ENCODE measurements around the gene FAM174C.
"Not testable (repeated sequence)": the region's sequence is repeated elsewhere in the genome, so short reads cannot be mapped to it uniquely, and the experiment has no call there.

FAM174C gene

DNA sequence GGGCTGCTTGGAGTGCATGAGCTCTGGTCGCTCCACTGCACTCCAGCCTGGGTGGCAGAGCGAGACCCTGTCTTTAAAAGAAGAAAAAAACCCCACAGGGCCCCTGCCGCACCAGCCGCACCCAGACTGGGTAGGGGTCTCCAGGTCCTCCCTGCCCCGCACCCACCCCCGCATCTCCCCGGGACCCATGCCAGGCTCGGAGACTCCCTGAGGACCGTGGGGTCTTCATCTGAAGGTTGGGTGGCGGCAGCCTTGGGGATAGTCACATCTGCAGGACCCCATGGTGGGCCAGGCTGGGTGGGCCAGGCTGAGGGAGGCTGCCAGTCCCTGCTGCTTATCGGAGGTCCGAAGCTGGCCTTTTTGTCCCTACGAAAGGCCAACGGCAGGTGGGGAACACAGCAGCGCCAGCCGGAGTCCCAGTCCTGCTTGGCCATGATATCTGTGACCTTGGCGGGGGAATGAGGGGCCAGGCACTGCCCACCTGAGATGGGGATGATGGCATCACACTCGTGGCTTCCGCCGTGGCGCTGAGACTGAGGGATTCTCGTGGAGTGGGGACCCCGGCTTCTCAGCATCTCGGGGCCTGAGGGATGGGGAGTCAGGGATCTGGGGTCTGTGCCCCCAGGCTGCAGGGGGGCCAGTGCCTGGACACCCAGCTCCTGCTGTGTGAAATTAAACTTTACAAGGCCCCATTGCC is 21.4 kb downstream of the FAM174C start:
- ATAC-seq: no peak
- Mint-ChIP-seq H3K27me3 (peaks cover 57% of the 10 kb centered on the region), H3K4me3 (no peak overlapping the region)

DNA sequence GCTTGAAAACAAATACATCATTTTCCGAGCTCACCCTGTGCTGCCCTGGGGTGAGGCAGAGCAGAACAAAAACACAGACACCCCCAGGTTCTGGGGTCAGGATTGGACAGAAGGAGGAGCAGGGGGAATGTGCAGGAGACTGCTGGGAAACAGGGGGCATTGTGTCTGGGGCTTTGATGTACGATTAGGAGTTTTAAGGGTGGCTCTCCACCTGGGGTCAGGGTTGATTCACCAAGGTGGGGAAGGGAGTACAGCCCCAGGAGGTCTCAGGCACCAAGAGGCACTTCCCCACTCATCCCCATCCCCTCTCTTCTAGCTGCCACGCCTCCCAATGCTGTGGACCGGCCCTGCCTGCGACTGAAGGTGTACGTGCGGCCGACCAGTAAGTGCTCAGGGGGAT is 22.9 kb downstream of the FAM174C start:
- Mint-ChIP-seq H3K27ac (no peak overlapping the region), H3K27me3 (peaks cover 42% of the 10 kb centered on the region), H3K4me3 (no peak overlapping the region), H3K4me1 (peaks cover 12% of the 10 kb centered on the region), H3K9me3 (no peaks in the 10 kb centered on the region), H3K36me3 (no peaks in the 10 kb centered on the region)
- no peak for ATAC-seq

More for the DNA sequence above, 21.4 kb downstream of the FAM174C start:
- Mint-ChIP-seq H3K36me3 (no peaks in the 10 kb centered on the region), H3K27ac (no peak overlapping the region), H3K4me1 (peaks cover 24% of the 10 kb centered on the region), H3K9me3 (no peaks in the 10 kb centered on the region)

DNA sequence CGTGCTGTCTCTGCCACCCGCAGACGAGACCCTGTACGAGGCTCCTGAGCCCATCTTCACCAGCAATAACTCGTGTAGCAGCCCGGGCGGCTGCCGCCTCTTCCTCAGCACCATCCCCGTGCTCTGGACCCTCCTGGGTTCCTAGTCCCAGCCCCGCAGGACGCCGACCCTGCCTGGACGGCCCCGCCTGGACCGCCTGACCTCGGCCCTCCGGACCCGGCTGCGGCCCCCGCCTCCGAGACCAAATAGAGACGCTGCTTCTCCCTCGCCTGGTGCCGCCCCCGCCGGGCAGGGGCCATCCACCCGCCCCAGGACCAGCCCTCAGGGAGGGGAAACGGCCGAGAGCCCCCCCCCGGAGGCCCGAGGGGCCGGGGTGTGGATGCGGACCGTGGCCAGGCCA is 24.5 kb downstream of the FAM174C start:
- H3K4me1 Mint-ChIP-seq: no peaks in the 10 kb centered on the region
- no peak for ATAC-seq
- H3K27ac Mint-ChIP-seq: no peak overlapping the region
- H3K27me3 Mint-ChIP-seq: peaks cover 26% of the 10 kb centered on the region
- no peaks in the 10 kb centered on the region for H3K36me3 Mint-ChIP-seq
- no peaks in the 10 kb centered on the region for H3K9me3 Mint-ChIP-seq
- H3K4me3 Mint-ChIP-seq: no peak overlapping the region

DNA sequence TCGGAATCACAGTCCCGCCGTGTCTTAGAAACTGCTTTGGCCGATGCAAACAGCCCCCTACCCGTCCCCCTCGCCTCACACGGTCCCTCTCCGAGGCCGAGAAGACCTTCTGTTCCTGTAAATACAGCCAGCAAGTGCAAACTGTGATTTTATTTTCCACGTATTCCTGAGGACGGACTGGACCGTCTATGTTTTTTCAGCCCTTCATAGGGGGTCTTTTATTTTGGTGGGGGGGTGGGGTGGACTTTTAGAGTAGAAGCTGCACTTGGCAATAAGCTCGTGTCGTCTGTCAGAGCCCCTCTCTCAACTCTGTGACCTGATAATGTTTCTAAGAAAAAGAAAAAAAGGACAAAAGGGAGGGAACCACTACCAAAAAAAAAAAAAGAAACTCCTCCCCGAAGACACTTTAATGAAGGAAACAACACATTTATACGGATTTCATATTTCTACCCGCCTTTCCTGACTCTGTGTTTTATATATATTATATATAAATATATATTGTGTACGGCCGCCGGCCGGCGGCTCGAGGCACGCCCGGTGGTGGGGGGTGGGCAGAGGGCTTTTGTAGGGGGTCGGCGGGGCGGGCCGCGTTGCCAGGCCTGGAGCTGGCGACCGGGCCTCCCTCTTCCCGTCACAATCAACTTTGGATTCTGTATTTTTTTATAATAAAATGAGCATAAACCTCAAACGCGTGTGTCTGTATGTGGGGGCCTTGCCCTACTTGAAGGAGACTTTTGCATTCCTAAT is 25.6 kb downstream of the FAM174C start:
- H3K4me1 Mint-ChIP-seq: no peaks in the 10 kb centered on the region
- H3K36me3 Mint-ChIP-seq: no peaks in the 10 kb centered on the region
- ATAC-seq: no peak
- no peaks in the 10 kb centered on the region for H3K9me3 Mint-ChIP-seq
- H3K4me3 Mint-ChIP-seq: no peak overlapping the region
- no peak overlapping the region for H3K27ac Mint-ChIP-seq
- H3K27me3 Mint-ChIP-seq: peaks cover 18% of the 10 kb centered on the region

DNA sequence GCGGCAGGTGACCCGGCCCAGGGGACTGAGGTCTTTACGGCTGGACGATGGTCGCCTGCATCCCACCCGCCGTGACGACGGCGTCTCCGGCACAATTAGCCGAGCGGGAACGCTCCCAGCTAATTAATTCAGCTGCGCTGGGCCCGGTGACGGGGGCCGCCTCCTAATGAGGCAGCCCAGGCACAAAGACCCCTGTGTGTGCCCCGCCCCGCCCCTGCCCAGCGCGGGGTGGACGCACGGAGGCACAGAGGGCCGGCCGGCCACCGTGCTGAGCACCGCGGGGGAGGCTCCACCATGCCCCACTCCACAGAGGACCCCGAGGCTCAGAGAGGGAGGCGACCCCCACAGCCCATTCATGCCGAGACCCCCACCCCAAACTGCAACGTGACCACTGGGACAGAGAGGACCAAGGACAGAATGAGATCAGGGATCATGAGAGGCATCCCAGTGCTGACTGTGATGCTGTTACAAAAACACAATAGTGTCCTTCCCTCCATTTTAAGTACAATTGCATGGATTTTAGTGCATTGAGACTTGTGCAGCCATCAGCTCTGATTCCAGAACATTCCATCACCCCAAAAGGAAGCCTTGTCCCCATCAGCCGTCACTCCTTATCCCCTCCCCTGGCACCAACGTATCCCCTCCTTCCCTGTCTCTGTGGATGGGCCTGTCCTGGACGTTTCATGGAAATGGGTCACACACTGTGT is 27.4 kb downstream of the FAM174C start:
- Mint-ChIP-seq H3K27ac (no peak overlapping the region), H3K4me3 (no peak overlapping the region)
- no peak for ATAC-seq

DNA sequence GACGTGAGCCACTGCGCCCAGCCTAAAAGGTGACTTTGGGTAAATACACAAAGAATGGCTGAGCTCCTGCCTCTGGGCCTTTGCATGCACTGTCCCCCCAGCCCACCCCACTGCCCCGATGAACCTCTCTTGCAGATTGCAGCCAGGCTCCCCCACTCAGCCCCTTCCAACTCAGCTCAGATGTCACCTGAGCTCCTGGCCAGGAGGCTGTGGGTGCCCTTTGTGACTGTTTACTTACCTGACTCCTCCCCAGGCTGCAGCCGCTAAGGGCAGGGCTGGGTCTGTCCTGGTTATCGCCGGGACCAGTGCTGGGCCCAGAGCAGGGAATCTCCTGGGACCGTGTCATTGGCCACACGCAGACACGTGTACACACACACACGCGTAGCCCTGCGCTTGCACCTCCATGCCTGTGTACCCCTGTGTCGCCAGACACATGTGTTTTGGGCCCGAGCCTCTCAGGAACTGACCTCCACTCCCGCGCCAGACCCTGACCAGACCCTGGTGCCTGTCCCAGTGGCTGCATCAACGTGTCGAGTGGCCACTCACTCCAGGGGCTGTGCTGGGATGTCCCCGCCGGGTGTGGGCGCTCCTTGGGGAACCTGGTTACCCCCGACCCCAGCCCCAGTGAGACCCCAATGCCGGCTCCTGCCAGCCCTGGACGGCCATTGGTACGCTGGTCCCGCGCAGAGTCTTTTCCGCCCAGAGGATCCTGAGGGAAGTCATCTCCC is 29.0 kb downstream of the FAM174C start:
- H3K36me3 Mint-ChIP-seq: no peaks in the 10 kb centered on the region
- no peak overlapping the region for H3K4me3 Mint-ChIP-seq
- ATAC-seq: no peak
- no peak overlapping the region for H3K27ac Mint-ChIP-seq
- H3K4me1 Mint-ChIP-seq: no peaks in the 10 kb centered on the region
- H3K27me3 Mint-ChIP-seq: no peaks in the 10 kb centered on the region
- no peaks in the 10 kb centered on the region for H3K9me3 Mint-ChIP-seq

More for the DNA sequence above, 27.4 kb downstream of the FAM174C start:
- Mint-ChIP-seq H3K27me3 (peaks cover 8% of the 10 kb centered on the region), H3K4me1 (no peaks in the 10 kb centered on the region), H3K9me3 (no peaks in the 10 kb centered on the region), H3K36me3 (no peaks in the 10 kb centered on the region)

DNA sequence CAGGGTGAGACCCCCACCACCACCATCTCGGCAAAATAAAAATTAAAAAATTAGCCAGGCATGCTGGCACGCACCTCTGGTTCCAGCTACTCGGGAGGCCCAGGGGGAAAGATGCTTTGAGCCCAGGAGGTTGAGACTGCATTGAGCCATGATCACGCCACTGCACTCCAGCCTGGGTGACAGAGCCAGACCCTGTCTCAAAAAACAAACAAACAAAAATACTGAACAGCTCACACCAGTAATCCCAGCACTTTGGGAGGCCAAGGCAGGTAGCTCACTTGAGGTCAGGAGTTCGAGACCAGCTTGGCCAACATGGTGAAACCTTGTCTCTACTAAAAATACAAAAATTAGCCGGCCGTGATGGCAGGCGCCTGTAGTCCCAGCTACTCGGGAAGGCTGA is 30.0 kb downstream of the FAM174C start:
- ATAC-seq, H3K9me3 Mint-ChIP-seq, H3K4me3 Mint-ChIP-seq, H3K27ac Mint-ChIP-seq, H3K4me1 Mint-ChIP-seq, H3K36me3 Mint-ChIP-seq, H3K27me3 Mint-ChIP-seq: not testable (repeated sequence)

DNA sequence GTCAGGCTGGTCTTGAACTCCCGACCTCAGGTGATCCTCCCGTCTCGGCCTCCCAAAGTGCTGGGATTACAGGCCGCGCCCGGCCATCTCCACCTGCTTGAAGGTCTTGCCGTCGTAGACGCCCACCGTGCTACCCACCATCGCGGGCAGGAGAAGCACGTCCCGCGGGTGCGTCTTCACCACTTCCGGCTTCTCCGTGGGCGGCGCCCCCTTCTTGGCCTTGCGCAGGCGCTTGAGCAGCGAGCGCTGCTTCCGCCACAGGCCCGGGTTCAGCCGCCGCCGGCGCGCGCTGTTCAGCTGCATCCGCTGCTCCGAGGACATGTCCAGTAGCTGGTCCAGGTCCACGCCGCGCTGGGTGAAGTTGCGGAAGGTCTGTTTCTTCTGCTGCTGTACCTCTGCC is 32.0 kb downstream of the FAM174C start:
- Mint-ChIP-seq H3K36me3 (no peaks in the 10 kb centered on the region), H3K4me1 (no peaks in the 10 kb centered on the region), H3K27ac (no peak overlapping the region), H3K4me3 (no peak overlapping the region), H3K9me3 (no peaks in the 10 kb centered on the region), H3K27me3 (no peaks in the 10 kb centered on the region)
- ATAC-seq: no peak

DNA sequence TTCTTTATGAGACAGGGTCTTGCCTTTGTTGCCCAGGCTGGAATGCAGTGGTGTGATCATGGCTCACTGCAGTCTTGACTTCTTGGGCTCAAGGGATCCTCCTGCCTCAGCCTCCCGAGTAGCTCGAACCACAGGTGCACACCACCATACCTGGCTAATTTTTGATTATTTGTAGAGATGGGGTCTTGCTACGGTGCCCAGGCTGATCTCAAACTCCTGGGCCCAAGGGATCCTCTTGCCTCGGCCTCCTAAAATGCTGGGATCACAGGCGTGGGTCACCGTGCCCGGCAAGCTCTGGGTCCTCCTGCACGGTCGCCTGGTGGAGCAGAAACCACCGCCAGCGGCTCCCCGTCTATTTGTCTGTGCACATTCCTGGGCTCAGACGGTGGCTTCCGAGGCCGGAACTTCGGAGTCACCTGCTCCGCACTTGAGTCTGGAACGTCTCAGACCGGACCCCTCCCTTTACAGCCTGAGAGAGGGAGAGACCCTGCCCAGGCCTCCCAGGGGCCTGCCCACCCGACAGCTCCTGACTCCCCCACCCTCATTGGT is 32.5 kb downstream of the FAM174C start:
- no peak overlapping the region for H3K27ac Mint-ChIP-seq
- H3K27me3 Mint-ChIP-seq: no peaks in the 10 kb centered on the region
- no peaks in the 10 kb centered on the region for H3K4me1 Mint-ChIP-seq
- no peaks in the 10 kb centered on the region for H3K36me3 Mint-ChIP-seq
- no peak overlapping the region for H3K4me3 Mint-ChIP-seq
- no peak for ATAC-seq
- H3K9me3 Mint-ChIP-seq: no peaks in the 10 kb centered on the region

DNA sequence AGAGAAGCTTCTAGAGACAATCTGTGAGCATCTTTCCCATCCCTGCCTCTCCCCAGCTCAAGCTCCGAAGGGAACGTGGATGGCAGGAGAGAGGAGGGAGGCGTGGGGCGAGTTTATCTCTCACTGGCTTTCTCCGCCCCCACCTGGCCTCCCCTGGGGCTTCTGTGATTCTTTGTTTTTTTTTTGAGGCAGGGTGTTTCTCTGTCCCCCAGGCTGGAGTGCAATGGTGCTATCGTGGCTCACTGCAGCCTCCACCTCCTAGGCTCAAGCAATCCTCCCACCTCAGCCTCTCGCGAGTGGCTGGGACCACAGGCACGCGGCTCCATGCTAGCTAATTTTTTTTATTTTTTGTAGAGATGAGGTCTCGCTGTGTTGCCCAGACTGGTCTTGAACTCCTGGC is 33.4 kb downstream of the FAM174C start:
- peaks cover 8% of the 10 kb centered on the region for H3K27me3 Mint-ChIP-seq

DNA sequence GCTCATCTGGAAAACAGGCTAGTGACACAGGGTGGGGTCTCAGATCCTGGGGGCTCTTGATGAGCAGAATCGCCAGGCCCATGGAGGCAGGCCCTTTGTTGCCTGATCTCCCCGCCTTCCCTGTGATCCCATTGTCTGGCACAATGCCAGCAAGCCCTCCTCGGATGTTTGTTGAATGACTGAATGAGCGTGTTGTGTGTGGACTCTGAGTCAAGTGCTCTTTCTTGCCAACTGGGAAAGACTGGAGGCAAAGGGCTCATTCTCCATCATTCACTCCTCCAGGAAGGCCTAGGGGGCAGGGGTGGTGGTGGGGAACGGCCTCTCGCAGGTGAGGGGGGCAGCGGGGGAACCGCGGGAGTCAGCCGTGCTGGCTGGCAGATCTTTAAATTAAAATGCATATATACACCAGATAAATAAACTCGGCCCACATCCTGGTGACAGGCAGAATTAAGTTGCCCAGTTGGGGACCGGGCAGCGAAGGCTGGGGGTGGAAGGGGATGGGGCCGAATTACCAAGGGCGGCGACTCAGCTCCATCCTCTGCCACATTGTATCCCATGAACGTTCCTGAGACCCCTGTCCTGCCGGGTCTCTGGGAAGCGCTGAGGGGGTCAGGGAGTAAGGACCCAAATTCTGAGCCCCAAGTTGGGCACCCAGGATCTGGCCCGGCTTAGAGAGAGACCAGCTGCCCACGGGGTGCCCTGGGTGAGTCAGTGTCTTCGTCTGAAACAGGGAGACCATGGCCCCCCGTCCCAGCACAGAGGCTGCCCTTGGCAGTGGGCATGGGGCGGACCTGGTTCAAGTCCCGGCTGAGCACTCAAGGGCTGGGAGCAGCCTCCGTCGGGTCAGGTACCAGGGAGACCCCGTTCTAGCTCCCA is 34.9 kb downstream of the FAM174C start:
- Mint-ChIP-seq H3K36me3 (no peaks in the 10 kb centered on the region), H3K27me3 (peaks cover 21% of the 10 kb centered on the region), H3K9me3 (no peaks in the 10 kb centered on the region), H3K4me1 (no peaks in the 10 kb centered on the region), H3K27ac (no peak overlapping the region), H3K4me3 (no peak overlapping the region)
- no peak for ATAC-seq

More for the DNA sequence above, 33.4 kb downstream of the FAM174C start:
- no peak for ATAC-seq
- Mint-ChIP-seq H3K4me1 (no peaks in the 10 kb centered on the region), H3K36me3 (no peaks in the 10 kb centered on the region), H3K27ac (no peak overlapping the region), H3K9me3 (no peaks in the 10 kb centered on the region), H3K4me3 (no peak overlapping the region)

DNA sequence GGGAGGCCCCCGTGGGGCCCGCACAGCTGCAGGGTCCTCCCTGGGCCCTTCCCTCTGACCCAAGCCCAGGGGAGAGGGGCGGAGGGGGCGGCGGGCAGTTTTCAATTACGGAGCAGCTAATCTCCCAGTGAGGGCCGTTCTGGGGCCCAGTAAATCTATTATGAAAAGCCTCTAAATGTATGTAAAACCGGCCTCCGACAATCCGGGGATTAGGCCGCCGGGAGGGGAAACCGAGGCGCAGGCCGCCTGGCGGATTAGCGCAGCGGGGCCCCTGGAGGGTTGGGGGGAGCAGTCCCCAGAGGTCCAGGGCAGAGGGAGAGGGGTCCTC is 35.5 kb downstream of the FAM174C start:
- no peaks in the 10 kb centered on the region for H3K4me1 Mint-ChIP-seq

DNA sequence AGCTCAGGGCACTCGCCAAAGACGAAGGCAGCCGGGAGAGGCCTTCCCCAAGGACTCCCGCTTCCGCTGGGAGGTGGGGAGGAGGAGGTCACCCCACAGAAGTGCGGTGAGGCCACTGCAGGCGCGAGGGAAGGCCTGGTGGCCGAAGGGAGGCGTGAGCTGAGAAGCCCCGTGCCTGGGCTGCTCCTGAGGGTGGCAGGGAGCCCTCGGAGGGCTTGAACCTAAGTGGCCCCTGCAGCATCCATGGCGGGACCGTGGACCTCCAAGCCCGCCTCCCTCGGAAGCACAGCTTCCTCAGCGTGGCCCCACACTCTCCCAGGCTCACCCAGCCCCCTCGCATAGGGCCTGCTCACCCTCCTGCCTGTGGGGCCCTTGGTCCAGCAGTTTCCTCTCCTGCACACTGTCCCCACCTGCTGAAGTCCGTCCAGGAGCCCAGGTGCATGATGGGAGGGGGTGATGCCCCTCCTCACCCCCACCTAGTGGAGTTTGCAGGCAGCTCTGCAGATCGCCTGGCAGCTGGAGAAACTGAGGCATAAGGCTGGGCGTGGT is 36.3 kb downstream of the FAM174C start:
- ATAC-seq: no peak
- Mint-ChIP-seq H3K27ac (no peak overlapping the region), H3K4me1 (no peaks in the 10 kb centered on the region), H3K27me3 (peaks cover 27% of the 10 kb centered on the region), H3K36me3 (no peaks in the 10 kb centered on the region), H3K4me3 (no peak overlapping the region), H3K9me3 (no peaks in the 10 kb centered on the region)

More for the DNA sequence above, 35.5 kb downstream of the FAM174C start:
- ATAC-seq: no peak
- Mint-ChIP-seq H3K36me3 (no peaks in the 10 kb centered on the region), H3K27me3 (peaks cover 24% of the 10 kb centered on the region), H3K4me3 (no peak overlapping the region), H3K27ac (no peak overlapping the region), H3K9me3 (no peaks in the 10 kb centered on the region)

All from stimulated activated memory B cell treated with anti-CD40 and anti-IgM and Interleukin-4, amounts not matched to agents 10 μg/mL and 1 μg/mL and 100 μg/mL, for 72 hours (primary cell).